HG03103 (cell line): ENCODE results near the gene SUPT6H.

Experiments
- ATAC-seq: cut with Tn5 transposase; IDR thresholded peaks from one replicate; pipeline ENCODE4 v1.9.1; 2021; ENCODE audit warnings: low read depth; ENCODE audit not compliant: unreplicated experiment

The SUPT6H gene

GRCh38 chr17:28700278-28700677, 38.3 kb downstream of the SUPT6H start:
- ATAC-seq: no peak

- ATAC-seq: no peak
Measured at GRCh38 chr17:28700830-28701492, 39.0 kb downstream of the SUPT6H start.

DNA sequence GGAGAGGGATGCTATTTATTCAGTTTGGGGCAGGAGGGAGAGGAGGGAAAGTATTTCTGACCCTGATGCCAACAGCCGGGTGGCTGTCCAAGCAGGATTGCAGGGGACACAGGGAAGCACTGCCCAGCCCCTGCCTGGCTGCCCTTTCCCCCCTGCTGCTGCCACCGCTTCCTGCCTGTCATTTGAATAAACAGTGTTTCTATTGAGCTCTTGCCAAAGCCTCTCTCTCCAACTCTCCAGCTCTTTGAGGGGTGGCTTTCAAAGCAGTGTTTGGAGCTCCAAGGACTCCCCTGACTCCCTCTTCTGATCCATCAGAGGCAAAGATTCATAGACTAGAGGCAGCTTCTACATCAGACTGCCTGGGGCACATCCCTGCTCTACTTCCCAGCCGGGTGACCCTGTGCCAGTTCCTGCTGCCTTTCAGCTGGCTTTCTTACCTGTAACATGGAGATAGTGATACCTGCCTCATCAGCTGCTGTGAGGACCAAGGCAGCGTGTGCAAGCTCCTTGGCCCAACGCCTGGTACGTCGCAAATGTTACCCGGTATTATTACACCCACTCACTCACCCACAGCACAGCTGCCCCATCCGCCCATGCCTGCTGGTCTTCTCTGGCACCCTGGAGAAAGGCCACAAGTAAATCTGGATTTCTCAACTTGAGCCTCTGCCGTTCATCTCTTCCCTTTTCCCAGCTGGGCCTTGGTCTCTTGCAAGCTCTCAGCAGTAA, 40.2 kb downstream of the SUPT6H start:
- ATAC-seq: no peak

DNA sequence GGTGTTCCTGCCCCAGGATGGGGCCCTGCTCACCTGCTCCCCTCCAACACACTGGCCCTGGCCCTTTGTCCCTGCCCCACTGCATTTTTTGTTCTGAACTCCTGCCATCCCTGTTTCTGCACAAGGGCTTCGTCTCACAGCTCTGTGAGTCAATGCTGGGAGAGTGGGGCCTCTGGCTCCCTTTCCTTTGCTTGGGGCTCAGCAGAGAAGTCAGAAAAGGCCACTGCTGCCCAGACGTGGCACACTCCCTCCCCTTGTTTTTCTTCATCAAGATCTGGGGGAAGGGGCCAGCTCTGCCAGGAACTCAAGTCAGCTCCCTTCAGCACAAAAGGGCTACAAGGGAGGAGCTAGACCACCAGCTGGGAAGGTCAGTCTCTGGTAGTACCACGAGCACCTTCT, 40.7 kb downstream of the SUPT6H start:
- no peak for ATAC-seq

DNA sequence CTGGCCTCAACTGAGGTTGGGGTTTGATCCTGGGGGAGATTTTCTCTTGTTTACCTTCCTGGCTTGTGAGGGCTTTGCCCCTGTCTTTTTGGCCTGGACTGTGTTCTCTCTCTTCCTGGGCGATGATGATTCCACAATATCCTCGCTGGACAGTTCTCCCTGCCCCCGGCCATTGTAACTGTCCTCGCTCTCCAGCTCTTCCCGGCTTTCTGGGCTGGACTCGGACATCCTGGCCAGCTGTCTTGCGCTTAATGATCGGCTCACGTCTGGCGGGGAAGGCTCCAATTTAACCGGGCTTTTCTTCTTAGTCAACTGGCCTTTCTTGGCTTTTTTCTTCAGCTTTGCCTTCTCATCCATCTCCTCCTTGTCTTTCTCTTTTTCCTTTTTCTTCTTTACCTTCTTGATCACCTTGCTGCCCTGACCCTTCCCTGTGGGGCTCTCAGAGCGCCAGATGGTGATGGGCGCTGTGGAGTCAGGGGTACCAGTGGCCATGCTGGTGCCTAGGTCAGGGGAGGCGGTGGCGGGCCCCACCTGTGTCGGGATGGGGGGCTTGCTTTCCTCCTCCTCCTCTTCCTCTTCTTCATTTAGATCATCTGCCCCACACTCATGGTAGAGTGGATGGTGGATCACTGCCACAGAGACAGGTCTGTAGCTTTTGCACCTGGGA, 41.7 kb downstream of the SUPT6H start:
- no peak for ATAC-seq

GRCh38 chr17:28704219-28704858, 42.3 kb downstream of the SUPT6H start:
- ATAC-seq: no peak

DNA sequence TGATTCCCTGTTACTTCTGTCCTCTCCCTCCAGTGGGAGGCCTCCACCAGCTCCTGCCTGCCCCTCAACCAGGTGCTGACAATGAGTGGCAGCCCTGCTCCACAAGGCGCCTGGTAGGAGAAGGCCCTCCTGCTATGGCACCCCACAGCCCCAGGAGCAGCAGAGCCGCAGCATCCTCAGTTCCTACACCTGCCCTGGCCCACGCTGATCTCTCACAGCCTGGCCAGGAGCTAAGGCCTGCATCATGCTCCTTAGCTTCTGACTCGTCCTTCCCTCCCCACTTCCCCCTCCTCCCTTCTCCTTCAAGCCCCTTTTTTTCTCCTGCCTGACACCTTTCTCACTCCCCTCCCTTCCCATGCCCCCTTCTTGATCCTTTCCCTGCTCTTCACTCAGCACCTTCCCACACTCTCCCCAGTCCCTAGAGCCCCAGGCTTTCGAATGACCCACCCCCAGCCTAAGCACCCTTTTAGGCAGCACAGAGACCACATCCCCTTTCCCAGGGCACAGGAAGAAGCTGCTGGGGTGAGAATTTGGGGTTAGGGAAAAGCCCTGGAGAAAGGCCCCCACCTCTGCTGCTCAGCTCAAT, 43.2 kb downstream of the SUPT6H start:
- no peak for ATAC-seq

- ATAC-seq: no peak
Measured at GRCh38 chr17:28705728-28706334, 43.8 kb downstream of the SUPT6H start.

- no peak for ATAC-seq
Measured at GRCh38 chr17:28706471-28707338, 44.7 kb downstream of the SUPT6H start.

GRCh38 chr17:28707339-28707720, 45.3 kb downstream of the SUPT6H start:
- ATAC-seq: no peak

DNA sequence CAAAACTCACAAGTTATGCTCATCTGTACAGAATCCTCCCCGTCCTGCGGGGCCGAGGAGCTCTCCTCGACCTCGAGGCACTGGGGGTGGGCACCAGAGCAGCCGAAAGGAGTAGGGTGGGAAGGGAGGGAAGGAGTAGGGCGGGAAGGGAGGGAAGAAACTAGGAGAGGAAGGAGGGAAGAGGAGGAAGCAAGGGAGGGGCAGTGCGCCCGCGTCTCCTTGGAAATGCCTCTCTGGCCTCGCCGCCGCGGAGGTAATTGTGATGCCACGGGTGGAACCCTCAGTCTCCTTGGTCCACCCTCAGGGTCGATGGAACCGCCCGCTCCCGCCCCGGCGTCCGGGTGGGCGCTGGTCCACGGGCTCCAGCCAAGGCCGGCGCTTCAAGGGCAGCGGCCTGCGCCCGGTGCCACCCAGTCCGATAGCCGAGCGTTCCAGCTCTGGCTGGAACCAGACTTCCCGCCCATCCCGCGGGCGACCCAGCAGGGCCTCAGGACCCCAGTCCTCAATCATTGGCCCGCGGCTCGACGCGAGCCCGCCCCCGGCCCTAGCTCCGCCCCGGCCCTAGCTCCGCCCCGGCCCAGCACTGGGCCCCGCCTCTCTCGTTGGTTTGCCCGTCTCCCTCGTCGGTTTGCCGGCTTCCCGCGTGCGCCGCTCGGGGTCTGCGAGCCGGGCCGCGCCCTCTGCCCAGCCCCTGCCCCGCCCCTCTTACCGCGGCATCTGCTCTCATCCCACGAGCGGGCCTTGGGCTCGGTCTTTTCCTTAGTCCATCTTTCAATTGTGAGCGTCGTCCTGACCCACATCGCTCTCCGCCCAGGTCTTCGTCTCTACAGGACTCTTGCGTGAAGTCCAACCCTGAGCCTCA, 49.1 kb downstream of the SUPT6H start:
- ATAC-seq: peak; percentile 76

DNA sequence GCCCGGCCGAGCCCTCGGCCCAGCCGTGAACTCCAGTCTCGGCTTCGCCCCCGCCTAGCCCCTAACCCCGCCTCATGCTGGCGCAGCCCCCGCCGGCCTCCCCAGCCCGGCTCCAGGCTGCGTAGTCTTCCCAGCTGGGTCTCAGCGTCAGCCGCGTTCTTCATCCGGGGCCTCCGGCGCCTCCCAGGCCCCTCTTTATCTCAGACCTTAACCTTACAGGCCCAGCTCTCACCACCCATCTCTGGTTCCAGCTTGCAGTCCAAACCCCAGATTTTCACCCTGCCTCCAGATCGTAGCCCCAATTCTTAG, 49.7 kb downstream of the SUPT6H start, which contains the start of gene PROCA1:
TSS of gene PROCA1 (minus strand) at position 166 of the 309 bp plus-strand sequence. CDS start 228 bp downstream, outside the sequence.
- no peak for ATAC-seq

DNA sequence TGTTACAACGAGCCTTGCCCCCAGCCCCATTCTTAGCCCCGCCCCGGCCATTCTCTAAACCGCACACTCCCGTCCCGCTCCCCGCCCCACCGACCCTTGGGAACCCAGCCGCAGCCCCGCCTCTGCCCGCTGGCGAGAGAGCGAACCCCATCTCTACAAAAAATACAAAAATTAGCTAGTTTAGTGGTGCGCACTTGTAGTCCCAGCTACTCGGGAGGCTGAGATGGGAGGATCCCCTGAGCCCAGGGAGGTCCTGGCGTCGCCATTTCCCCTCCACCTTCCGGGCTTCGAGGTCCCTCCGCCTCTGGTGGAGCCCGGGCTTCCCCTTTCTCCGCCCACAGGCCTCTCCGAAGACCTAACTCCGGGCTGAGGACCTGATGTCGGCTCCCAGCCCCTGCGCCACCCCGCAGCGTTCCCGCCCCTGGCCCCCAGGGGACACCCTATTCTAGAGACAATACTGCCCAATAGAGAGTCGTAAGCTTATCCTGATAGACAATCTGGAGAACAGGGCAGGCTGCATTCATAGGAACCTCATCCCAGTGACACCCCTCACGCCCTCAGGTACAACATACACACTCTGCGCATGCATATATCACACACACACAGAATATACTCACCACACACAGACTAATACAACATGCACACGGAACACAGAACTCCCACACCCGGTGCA, 50.2 kb downstream of the SUPT6H start:
- ATAC-seq: no peak

DNA sequence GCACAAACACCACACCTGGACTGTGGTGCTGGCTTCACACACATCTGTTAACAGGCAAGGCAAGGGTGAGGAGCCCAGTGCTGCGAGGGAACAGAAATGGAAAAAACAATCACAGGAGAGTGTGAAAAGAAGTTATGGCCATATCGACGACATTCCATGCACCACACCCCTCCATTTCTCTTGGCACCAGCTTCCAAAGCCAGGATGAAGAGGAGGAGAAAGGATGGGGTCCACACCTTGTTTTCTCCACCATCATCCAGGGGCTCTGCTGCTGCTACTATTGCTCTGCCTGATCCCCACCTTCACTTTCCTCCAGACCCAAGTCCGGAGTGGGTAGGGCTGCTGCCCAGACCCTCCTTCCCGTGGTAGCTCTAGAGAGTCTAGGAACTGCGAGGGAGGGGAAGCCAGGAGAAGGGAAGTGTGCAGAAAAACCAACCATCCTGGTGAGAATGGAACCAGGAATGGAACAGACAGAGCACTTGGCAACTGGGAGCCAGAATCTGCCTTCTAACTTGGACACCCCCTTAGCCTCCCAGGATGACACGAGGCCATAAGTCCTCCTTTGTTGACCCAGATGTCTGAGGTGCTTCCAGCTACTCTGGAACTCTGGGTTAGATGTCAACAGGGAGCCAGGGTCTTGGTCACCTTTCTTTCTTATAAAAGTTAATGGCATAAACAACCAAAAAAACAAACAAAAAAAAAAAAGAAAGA, 50.9 kb downstream of the SUPT6H start:
- no peak for ATAC-seq

- no peak for ATAC-seq
Measured at GRCh38 chr17:28714281-28714680, 52.3 kb downstream of the SUPT6H start.

GRCh38 chr17:28715217-28715616, 53.2 kb downstream of the SUPT6H start:
- no peak for ATAC-seq

DNA sequence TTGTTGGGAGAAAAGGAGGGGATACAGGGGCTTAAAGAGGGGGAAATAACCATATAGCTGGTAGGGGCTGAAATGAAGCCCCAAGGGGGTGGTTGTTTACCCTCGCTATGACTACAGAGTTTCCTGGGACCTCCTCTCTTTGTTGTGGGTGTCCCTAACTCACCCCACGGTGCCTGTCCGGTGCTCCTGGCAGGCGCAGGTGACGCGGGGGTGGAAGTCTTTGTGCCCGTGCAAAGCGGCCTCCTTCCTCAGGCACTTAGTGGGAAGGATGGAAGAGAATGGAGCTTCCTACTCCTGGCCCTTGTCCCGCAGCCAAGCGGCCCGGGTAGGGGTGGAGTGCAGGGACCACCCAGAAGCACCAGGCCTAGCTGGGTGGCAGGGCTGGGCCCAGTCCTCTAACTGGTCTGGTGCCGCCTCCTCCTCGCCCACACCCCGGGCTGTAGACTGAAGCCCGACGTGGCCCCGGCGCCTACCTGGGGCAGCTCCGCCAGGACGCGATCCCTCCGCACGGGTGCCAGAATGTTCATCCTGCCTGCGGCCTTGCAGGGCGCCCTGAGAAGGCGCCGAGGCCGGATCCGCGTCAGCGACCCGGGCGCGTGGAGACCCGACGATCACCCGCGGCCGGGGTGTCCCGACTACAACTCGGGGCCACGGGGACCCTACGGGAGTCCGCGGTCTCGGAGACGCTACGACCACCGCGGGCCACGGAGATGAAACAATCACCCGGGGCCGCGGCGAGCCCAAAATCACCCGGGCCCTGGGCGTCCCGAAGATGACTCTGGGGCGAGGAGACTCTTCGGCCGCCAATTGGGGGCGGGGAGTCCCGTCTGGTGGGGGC, 55.0 kb downstream of the SUPT6H start:
- ATAC-seq: no peak
